SK-N-MC (cell line): ENCODE measurements around the gene NFKB1.

Source experiments
- DNase-seq: peaks from one replicate; pipeline ENCODE4 v3.0.0-alpha.2; 2011; ENCODE audit warnings: low read depth, low spot score
- H3K27ac ChIP-seq: fragments of 200-600 bp; sonication (generic); 2 replicates; pipeline ENCODE4 v1.5.1; 2016; ENCODE audit warnings: mixed run types
- H3K36me3 ChIP-seq: fragments of 200-600 bp; sonication (generic); 2 replicates; pipeline ENCODE4 v1.6.1; 2017; ENCODE audit warnings: antibody characterized with exemption, low read length, mixed read lengths; ENCODE audit not compliant: insufficient read depth
- H3K4me3 ChIP-seq: fragments of 200-600 bp; sonication (generic); 2 replicates; pipeline ENCODE4 v1.5.1; 2016
- H3K9ac ChIP-seq: fragments of 200-600 bp; sonication (generic); 2 replicates; pipeline ENCODE4 v1.8.0; 2017; ENCODE audit warnings: mixed run types, mixed read lengths; ENCODE audit not compliant: insufficient read length
- H3K9me3 ChIP-seq: fragments of 200-600 bp; sonication (generic); 2 replicates; pipeline ENCODE4 v1.6.1; 2017; ENCODE audit warnings: low read depth, mild to moderate bottlenecking, antibody characterized with exemption, low read length, moderate library complexity, mixed read lengths
- EZH2 ChIP-seq: fragments of 200-600 bp; sonication (generic); IDR thresholded peaks from one replicate; pipeline ENCODE4 v1.6.1; 2017; ENCODE audit warnings: antibody characterized with exemption
- FOXP2 ChIP-seq: optimal IDR thresholded peaks from 2 replicates; pipeline ENCODE3; 2011; ENCODE audit warnings: mild to moderate bottlenecking, moderate library complexity; ENCODE audit not compliant: insufficient read depth; ENCODE audit errors: extremely low read length, control extremely low read depth
- POLR2AphosphoS5 ChIP-seq: IDR thresholded peaks from 2 replicates; pipeline ENCODE4 v1.6.1; 2012; ENCODE audit warnings: mild to moderate bottlenecking, low read depth, low read length, borderline replicate concordance

NFKB1 gene

DNA sequence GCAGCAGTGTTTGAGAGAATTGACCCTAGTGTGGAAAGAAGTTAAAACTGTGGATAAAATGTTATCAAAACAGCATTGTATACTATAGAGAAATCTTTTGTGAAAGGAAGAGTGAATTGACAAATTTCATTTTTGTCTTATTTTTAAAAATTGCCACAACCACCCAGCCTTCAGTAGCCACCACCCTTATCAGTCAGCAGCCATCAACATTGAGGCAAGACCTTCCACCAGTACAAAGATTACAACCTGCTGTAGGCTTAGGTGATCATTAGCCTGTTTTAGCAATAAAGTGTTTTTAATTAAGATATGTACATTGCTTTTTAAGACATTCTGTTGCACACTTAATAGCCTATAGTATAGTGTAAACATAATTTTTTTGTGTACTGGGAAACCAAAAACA is 91.1 kb downstream of the NFKB1 start:
- Histone ChIP-seq H3K27ac (no peak overlapping the region), H3K36me3 (no peaks in the 10 kb centered on the region; the same call in 1 of the 2 replicates), H3K9ac (no peak overlapping the region), H3K4me3 (no peak overlapping the region), H3K9me3 (no peaks in the 10 kb centered on the region)
- DNase-seq, result no peak
- TF ChIP-seq POLR2AphosphoS5, result no peak

DNA sequence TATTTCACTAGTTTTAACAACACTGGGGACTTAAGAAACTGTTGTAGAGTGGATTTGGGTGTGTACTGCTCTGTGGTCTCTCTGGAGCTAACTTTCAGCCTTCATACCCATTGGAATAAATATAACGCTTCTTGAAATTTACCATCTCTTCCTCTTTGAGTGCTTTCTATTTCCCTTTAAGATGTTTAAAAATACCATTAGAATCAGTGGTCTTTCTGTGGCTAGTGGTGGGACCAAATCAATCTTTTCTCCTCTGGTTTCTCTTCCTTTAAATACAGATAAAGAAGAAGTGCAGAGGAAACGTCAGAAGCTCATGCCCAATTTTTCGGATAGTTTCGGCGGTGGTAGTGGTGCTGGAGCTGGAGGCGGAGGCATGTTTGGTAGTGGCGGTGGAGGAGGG is 92.0 kb downstream of the NFKB1 start:
- H3K4me3 ChIP-seq, result no peak overlapping the region
- no peak for DNase-seq
- no peak overlapping the region for H3K27ac ChIP-seq
- H3K9me3 ChIP-seq, result no peaks in the 10 kb centered on the region
- no peak for TF ChIP-seq EZH2
- TF ChIP-seq POLR2AphosphoS5, result no peak
- TF ChIP-seq FOXP2, result no peak
- H3K36me3 ChIP-seq, result no peaks in the 10 kb centered on the region; the same call in 1 of the 2 replicates
- no peak overlapping the region for H3K9ac ChIP-seq

DNA sequence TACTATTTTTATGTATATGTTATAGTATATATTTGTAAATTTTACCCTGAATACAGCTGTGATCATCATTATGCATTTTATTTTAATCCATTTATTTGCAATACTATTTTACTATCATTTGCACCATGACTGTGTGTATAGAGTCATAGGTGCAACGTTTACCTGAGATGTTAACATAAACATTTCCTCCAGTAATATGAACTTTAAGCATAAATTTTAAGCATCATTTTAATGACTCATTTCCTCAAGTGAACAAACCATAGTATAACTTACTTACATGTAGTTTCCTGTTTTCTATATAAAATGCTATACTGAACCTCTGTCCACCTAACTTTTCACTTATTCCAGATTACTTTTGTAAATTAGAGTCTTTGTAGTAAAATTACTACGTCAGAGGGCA is 92.8 kb downstream of the NFKB1 start:
- no peak for TF ChIP-seq POLR2AphosphoS5
- no peak for TF ChIP-seq EZH2
- no peak for TF ChIP-seq FOXP2
- Histone ChIP-seq H3K27ac (no peak overlapping the region), H3K9ac (no peak overlapping the region), H3K9me3 (no peaks in the 10 kb centered on the region), H3K36me3 (no peaks in the 10 kb centered on the region; the same call in 1 of the 2 replicates), H3K4me3 (no peak overlapping the region)
- no peak for DNase-seq

DNA sequence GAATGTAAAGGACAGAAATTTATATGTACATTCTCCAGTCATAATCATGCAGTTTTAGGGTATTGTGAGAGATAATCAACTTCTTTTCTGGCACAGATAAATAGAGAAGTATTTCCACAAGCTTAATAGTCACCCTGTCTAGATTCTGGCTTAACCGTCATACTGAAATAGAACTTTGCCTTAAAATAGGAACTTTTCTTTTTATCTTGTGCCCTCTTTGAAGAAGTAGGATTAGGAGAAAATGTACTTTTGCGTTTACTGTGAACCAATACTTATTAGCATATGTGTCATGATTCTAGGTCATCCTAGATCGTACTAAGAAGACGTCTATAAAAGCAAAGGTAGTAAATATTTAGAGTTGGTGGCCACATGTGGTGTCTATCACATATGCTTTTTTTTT is 95.4 kb downstream of the NFKB1 start:
- Histone ChIP-seq H3K27ac (no peak overlapping the region), H3K9me3 (no peaks in the 10 kb centered on the region), H3K9ac (no peak overlapping the region), H3K4me3 (no peak overlapping the region), H3K36me3 (no peaks in the 10 kb centered on the region; the same call in 1 of the 2 replicates)
- DNase-seq, result no peak
- TF ChIP-seq EZH2, result no peak
- no peak for TF ChIP-seq FOXP2
- no peak for TF ChIP-seq POLR2AphosphoS5

DNA sequence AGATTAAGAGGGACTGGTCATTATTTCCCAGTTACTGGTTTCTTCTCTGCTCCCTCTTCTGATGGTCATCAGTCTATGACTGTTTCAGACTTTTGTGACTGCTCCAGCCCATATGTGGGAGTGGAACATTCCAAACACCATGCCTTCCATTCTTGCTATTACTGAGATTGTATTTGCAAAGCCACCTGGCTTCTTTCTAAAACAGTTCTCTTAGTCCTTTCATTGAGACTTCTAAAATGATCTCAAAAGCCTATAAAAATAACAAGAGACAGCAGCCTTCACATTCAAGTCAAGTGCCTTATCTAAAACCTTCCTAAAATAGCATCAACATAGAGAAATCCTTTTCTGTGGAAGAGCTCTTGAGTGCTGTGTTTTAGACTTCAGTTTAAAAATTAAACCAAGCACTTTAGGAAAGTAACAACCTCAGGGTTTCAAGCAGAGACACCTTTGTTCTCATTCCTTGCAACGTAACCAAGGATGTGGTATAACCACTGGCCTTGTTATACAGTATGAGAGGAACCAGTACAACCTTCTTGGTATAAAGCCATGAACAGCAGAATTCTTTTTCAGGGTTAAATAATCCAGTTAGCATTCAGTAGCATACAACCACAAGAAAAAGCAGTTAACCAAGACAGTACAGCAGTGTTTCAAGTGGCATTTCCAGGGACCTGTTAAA is 97.1 kb downstream of the NFKB1 start:
- no peaks in the 10 kb centered on the region; the same call in 1 of the 2 replicates for H3K36me3 ChIP-seq
- H3K9ac ChIP-seq, result no peak overlapping the region
- TF ChIP-seq FOXP2 (no peak), EZH2 (no peak), POLR2AphosphoS5 (no peak)
- H3K27ac ChIP-seq, result no peak overlapping the region
- no peaks in the 10 kb centered on the region for H3K9me3 ChIP-seq
- no peak for DNase-seq
- no peak overlapping the region for H3K4me3 ChIP-seq

DNA sequence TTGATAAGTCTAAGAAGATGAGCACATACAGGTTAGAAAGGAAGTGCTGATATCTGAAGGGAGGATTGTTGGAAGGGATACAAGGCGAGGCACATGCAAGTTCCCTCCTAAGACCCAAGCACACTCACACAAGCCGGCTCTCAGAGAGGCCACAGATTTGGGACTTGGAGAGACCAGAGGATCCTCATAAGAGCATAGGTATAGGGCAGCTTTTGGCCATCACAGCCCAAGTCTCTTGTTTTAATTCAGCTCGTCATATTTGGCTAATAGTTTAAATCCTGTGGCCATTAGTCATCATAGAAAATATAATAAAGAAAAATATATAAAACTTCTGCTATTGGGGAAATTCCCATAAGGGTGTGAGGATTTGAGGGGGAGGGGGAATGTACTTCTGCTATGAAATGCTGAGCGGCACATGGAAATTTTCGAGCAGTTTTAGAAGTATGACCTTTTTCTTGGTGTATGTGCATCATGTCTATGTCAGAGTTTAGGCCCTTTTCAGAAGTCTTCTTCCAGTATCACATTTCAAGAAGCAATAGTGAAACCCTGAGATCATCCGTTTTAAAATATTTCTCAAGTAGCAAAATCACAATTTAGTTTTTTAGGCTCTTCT is 97.7 kb downstream of the NFKB1 start:
- Histone ChIP-seq H3K27ac (no peak overlapping the region), H3K36me3 (no peaks in the 10 kb centered on the region; the same call in 1 of the 2 replicates)

DNA sequence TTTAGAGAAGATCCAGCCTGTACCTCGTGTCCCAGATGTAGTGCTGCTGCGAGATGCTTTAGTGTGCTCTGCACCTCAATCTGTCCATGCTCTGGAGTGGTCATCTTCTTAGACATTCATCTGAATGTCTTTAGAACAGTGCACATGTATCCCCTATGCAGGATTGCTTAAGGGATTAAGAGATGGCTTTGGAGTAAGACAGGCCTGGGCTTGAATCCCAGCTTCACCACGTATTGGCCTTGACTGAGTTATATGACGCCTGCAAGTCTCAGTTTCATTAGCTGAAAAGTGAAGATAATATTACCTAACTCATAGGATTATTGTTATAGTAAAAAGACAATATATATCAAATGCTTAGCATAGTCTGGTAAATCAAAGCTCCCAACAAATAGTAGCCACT is 98.3 kb downstream of the NFKB1 start:
- Histone ChIP-seq H3K36me3 (no peaks in the 10 kb centered on the region; the same call in 1 of the 2 replicates), H3K9me3 (no peaks in the 10 kb centered on the region), H3K4me3 (no peak overlapping the region), H3K9ac (no peak overlapping the region), H3K27ac (no peak overlapping the region)
- TF ChIP-seq FOXP2, result no peak
- TF ChIP-seq EZH2, result no peak
- TF ChIP-seq POLR2AphosphoS5, result no peak
- DNase-seq, result no peak

More for the DNA sequence above, 97.7 kb downstream of the NFKB1 start:
- Histone ChIP-seq H3K4me3 (no peak overlapping the region), H3K9ac (no peak overlapping the region), H3K9me3 (no peaks in the 10 kb centered on the region)
- no peak for DNase-seq
- TF ChIP-seq EZH2 (no peak), POLR2AphosphoS5 (no peak), FOXP2 (no peak)

DNA sequence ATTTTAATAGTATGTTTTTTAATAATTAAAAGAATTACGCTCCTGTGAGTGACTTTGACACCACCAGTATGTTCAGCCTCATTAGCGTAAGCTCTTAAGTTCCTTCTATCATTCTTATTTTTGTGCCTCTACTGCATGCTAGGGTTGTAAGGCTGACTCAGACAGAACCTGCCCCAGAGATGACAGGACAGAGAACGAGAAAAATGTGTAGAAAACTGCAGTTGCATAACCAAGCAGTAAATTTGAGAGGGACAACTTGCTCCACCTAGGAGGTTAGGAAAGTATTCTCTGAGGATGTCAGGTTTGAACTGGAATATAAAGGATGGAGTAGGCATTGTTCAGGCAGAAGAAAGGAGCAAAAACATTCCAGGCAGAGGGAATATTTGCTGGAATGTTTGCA is 98.7 kb downstream of the NFKB1 start:
- DNase-seq, result no peak
- no peak for TF ChIP-seq POLR2AphosphoS5
- TF ChIP-seq FOXP2, result no peak
- TF ChIP-seq EZH2, result no peak
- Histone ChIP-seq H3K36me3 (no peaks in the 10 kb centered on the region; the same call in 1 of the 2 replicates), H3K9ac (no peak overlapping the region), H3K27ac (no peak overlapping the region), H3K9me3 (no peaks in the 10 kb centered on the region), H3K4me3 (no peak overlapping the region)
